HEK293 (cell line): ENCODE data around the gene NHERF2.

Source experiments
- CTCF ChIA-PET: fragments of 350-600 bp; formaldehyde crosslinking; extraction: SDS; loops from one replicate; lab custom pipeline; 2021; ENCODE audit warnings: antibody characterized with exemption; lab: Yijun Ruan, JAX
- POLR2A ChIA-PET: fragments of 300-600 bp; formaldehyde crosslinking; extraction: SDS; loops from one replicate; lab custom pipeline; 2020; ENCODE audit warnings: antibody characterized with exemption, inconsistent platforms; lab: Yijun Ruan, JAX
- H3K27ac ChIP-seq: fragments of 200-500 bp; sonication (Bioruptor generic); 2 replicates; pipeline ENCODE4 v1.5.1; 2014; ENCODE audit warnings: low read depth, low read length, control low read depth, inconsistent platforms; ENCODE audit errors: extremely low read depth
- H3K36me3 ChIP-seq, 2 experiments: fragments of 200-500 bp in 1 of 2; sonication (Bioruptor generic) in 1 of 2; 1 replicate in 1 of 2; 2 replicates in 1 of 2; pipeline ENCODE4 v1.5.1; 2014 to 2017; ENCODE audit warnings: inconsistent platforms in 2 of 2, low read length in 2 of 2; ENCODE audit not compliant: control insufficient read depth in 2 of 2, insufficient read depth in 1 of 2
- H3K4me1 ChIP-seq: fragments of 200-500 bp; sonication (Bioruptor generic); 2 replicates; pipeline ENCODE4 v1.5.1; 2014; ENCODE audit warnings: mild to moderate bottlenecking, low read length, inconsistent platforms; ENCODE audit not compliant: control insufficient read depth, insufficient read depth
- H3K4me3 ChIP-seq: 2 replicates; pipeline ENCODE4 v1.5.1; 2011; ENCODE audit warnings: low read depth, mild to moderate bottlenecking, control low read depth, low read length, moderate library complexity
- H3K9me3 ChIP-seq: fragments of 200-500 bp; sonication (Bioruptor generic); 2 replicates; pipeline ENCODE4 v1.5.1; 2014; ENCODE audit warnings: low read depth, low read length, inconsistent platforms; ENCODE audit not compliant: control insufficient read depth, insufficient read depth
- BCL6B ChIP-seq: fragments of 450-650 bp; formaldehyde crosslinking; IDR thresholded peaks from 2 replicates; pipeline ENCODE4 v1.5.1; 2017; ENCODE audit warnings: missing biosample characterization, missing genetic modification characterization
- EGR2 ChIP-seq: fragments of 450-650 bp; formaldehyde crosslinking; IDR thresholded peaks from 2 replicates; pipeline ENCODE4 v1.5.1; 2016; ENCODE audit warnings: low read depth, missing biosample characterization, missing genetic modification characterization
- GLIS2 ChIP-seq: fragments of 450-650 bp; formaldehyde crosslinking; IDR thresholded peaks from 2 replicates; pipeline ENCODE4 v1.5.1; 2016; ENCODE audit warnings: missing biosample characterization, missing genetic modification characterization
- SCRT1 ChIP-seq: fragments of 450-650 bp; formaldehyde crosslinking; IDR thresholded peaks from 2 replicates; pipeline ENCODE4 v1.5.1; 2016; ENCODE audit warnings: missing biosample characterization, missing genetic modification characterization, borderline replicate concordance
- SCRT2 ChIP-seq: fragments of 450-650 bp; formaldehyde crosslinking; IDR thresholded peaks from 2 replicates; pipeline ENCODE4 v1.5.1; 2016; ENCODE audit warnings: missing biosample characterization, missing genetic modification characterization
- SP2 ChIP-seq: fragments of 450-650 bp; formaldehyde crosslinking; IDR thresholded peaks from 2 replicates; pipeline ENCODE4 v1.5.1; 2016; ENCODE audit warnings: missing biosample characterization, missing genetic modification characterization
- ZFHX2 ChIP-seq: fragments of 450-650 bp; formaldehyde crosslinking; conservative IDR thresholded peaks from 2 replicates; pipeline ENCODE4 v1.5.1; 2016; ENCODE audit warnings: missing biosample characterization, missing genetic modification characterization
- ZNF175 ChIP-seq: fragments of 450-650 bp; formaldehyde crosslinking; IDR thresholded peaks from 2 replicates; pipeline ENCODE4 v1.5.1; 2016; ENCODE audit warnings: missing biosample characterization, missing genetic modification characterization
- ZNF521 ChIP-seq: fragments of 450-650 bp; formaldehyde crosslinking; IDR thresholded peaks from 2 replicates; pipeline ENCODE4 v1.5.1; 2017; ENCODE audit warnings: missing biosample characterization, mild to moderate bottlenecking, missing genetic modification characterization
- ZNF544 ChIP-seq: fragments of 450-650 bp; formaldehyde crosslinking; IDR thresholded peaks from 2 replicates; pipeline ENCODE4 v1.5.0; 2017; ENCODE audit warnings: missing biosample characterization, missing genetic modification characterization
- TF ChIP-seq, protein P1 (sequence below): fragments of 450-650 bp; formaldehyde crosslinking; IDR thresholded peaks from 2 replicates; pipeline ENCODE4 v1.5.1; 2017; ENCODE audit warnings: missing biosample characterization, missing genetic modification characterization
- TF ChIP-seq, protein P2 (sequence below): fragments of 450-650 bp; formaldehyde crosslinking; IDR thresholded peaks from 2 replicates; pipeline ENCODE4 v1.5.1; 2016; ENCODE audit warnings: missing biosample characterization, missing genetic modification characterization
- TF ChIP-seq, protein P3 (sequence below): fragments of 450-650 bp; formaldehyde crosslinking; IDR thresholded peaks from 2 replicates; pipeline ENCODE4 v1.5.1; 2016; ENCODE audit warnings: missing biosample characterization, missing genetic modification characterization
- TF ChIP-seq, protein P4 (sequence below): fragments of 450-650 bp; formaldehyde crosslinking; IDR thresholded peaks from 2 replicates; pipeline ENCODE4 v1.5.1; 2016; ENCODE audit warnings: missing biosample characterization, missing genetic modification characterization, borderline replicate concordance

NHERF2 gene

GRCh38 chr16:1998852-1999801 is 27.6 kb upstream of the NHERF2 start:
- TF ChIP-seq, protein P1, sequence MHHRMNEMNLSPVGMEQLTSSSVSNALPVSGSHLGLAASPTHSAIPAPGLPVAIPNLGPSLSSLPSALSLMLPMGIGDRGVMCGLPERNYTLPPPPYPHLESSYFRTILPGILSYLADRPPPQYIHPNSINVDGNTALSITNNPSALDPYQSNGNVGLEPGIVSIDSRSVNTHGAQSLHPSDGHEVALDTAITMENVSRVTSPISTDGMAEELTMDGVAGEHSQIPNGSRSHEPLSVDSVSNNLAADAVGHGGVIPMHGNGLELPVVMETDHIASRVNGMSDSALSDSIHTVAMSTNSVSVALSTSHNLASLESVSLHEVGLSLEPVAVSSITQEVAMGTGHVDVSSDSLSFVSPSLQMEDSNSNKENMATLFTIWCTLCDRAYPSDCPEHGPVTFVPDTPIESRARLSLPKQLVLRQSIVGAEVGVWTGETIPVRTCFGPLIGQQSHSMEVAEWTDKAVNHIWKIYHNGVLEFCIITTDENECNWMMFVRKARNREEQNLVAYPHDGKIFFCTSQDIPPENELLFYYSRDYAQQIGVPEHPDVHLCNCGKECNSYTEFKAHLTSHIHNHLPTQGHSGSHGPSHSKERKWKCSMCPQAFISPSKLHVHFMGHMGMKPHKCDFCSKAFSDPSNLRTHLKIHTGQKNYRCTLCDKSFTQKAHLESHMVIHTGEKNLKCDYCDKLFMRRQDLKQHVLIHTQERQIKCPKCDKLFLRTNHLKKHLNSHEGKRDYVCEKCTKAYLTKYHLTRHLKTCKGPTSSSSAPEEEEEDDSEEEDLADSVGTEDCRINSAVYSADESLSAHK (tag by site-specific recombination): no peak
- peak; percentile 39; the same call in 1 of the 2 replicates for TF ChIP-seq GLIS2 (tag by site-specific recombination)
- TF ChIP-seq EGR2 (tag by site-specific recombination): peak; percentile 34; the same call in 1 of the 2 replicates
- no peak for TF ChIP-seq BCL6B
- TF ChIP-seq, all 188 proteins: peak for 2
- H3K4me3 ChIP-seq: no peak overlapping the region
- peaks cover 1% of the 10 kb centered on the region; the same call in 1 of the 2 replicates for H3K4me1 ChIP-seq
- ChIA-PET CTCF (interaction anchor here (0.6 kb wide), 1 partner anchor 68 kb away, joined by 3 read pairs; no protein-coding TSS in a partner anchor), POLR2A (interaction anchor here (1.0 to 2.1 kb wide), 3 partner anchors 8 to 34 kb away, joined by 3 to 8 read pairs (median 3); partner anchors contain the start of gene RPS2)
- H3K36me3 ChIP-seq: peaks cover 0 to 72% of the 10 kb centered on the region in 2 experiments; a peak in 2 of 3 replicates
- H3K27ac ChIP-seq: no peak overlapping the region
- no peaks in the 10 kb centered on the region for H3K9me3 ChIP-seq

DNA sequence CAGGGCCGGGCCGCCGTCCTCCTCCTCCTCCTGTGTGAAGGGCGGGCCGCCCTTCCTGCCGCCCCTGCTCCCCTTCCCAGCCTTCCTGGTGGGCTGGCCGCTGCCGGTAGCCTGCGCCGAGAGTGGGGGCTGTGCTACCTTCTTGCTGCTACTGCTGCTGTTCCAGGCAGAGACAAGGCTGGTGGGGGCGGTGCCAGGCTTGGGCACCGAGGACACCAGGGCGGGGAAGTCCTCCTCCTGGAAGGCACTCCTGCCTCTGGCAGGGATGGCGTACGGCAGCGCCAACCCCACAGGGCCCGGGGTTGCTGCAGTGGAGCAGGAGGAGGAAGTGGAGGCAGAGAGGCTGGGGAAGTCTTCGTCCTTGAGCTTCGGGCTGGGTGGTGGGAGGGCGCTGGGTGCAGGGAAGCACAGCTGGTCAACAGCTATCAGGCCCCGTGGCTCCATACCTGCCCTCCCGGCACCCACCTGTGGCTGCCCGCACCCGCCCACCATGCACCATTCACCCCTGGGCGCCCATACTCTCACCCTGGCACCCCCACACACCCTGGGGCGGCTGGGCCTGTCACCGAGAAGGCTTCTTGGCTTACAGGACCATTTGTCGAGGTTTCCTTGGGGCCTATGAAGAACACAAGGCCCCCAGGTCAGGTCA is 26.7 kb upstream of the NHERF2 start:
- peaks cover 5% of the 10 kb centered on the region; the same call in 1 of the 2 replicates for H3K4me1 ChIP-seq
- H3K27ac ChIP-seq: no peak overlapping the region
- H3K4me3 ChIP-seq: no peak overlapping the region
- ChIA-PET CTCF (no interaction called here), POLR2A (interaction anchor here (0.6 to 1.2 kb wide), 3 partner anchors 7 to 155 kb away, joined by 3 to 4 read pairs (median 3); partner anchors contain the start of gene TRAF7)
- peaks cover 0 to 76% of the 10 kb centered on the region in 2 experiments; a peak in 2 of 3 replicates for H3K36me3 ChIP-seq
- no peak for TF ChIP-seq ZNF521 (tag by site-specific recombination)
- TF ChIP-seq, protein P2, sequence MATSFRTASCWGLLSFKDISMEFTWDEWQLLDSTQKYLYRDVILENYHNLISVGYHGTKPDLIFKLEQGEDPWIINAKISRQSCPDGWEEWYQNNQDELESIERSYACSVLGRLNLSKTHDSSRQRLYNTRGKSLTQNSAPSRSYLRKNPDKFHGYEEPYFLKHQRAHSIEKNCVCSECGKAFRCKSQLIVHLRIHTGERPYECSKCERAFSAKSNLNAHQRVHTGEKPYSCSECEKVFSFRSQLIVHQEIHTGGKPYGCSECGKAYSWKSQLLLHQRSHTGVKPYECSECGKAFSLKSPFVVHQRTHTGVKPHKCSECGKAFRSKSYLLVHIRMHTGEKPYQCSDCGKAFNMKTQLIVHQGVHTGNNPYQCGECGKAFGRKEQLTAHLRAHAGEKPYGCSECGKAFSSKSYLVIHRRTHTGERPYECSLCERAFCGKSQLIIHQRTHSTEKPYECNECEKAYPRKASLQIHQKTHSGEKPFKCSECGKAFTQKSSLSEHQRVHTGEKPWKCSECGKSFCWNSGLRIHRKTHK (tag by site-specific recombination): no peak
- TF ChIP-seq, protein P3, sequence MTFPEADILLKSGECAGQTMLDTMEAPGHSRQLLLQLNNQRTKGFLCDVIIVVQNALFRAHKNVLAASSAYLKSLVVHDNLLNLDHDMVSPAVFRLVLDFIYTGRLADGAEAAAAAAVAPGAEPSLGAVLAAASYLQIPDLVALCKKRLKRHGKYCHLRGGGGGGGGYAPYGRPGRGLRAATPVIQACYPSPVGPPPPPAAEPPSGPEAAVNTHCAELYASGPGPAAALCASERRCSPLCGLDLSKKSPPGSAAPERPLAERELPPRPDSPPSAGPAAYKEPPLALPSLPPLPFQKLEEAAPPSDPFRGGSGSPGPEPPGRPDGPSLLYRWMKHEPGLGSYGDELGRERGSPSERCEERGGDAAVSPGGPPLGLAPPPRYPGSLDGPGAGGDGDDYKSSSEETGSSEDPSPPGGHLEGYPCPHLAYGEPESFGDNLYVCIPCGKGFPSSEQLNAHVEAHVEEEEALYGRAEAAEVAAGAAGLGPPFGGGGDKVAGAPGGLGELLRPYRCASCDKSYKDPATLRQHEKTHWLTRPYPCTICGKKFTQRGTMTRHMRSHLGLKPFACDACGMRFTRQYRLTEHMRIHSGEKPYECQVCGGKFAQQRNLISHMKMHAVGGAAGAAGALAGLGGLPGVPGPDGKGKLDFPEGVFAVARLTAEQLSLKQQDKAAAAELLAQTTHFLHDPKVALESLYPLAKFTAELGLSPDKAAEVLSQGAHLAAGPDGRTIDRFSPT (tag by site-specific recombination): peak; percentile 51; the same call in 1 of the 2 replicates
- TF ChIP-seq SCRT1 (tag by site-specific recombination): peak; percentile 59; the same call in 1 of the 2 replicates
- no peak for TF ChIP-seq ZNF544 (tag by site-specific recombination)
- TF ChIP-seq ZNF175 (tag by site-specific recombination): no peak
- TF ChIP-seq, protein P4, sequence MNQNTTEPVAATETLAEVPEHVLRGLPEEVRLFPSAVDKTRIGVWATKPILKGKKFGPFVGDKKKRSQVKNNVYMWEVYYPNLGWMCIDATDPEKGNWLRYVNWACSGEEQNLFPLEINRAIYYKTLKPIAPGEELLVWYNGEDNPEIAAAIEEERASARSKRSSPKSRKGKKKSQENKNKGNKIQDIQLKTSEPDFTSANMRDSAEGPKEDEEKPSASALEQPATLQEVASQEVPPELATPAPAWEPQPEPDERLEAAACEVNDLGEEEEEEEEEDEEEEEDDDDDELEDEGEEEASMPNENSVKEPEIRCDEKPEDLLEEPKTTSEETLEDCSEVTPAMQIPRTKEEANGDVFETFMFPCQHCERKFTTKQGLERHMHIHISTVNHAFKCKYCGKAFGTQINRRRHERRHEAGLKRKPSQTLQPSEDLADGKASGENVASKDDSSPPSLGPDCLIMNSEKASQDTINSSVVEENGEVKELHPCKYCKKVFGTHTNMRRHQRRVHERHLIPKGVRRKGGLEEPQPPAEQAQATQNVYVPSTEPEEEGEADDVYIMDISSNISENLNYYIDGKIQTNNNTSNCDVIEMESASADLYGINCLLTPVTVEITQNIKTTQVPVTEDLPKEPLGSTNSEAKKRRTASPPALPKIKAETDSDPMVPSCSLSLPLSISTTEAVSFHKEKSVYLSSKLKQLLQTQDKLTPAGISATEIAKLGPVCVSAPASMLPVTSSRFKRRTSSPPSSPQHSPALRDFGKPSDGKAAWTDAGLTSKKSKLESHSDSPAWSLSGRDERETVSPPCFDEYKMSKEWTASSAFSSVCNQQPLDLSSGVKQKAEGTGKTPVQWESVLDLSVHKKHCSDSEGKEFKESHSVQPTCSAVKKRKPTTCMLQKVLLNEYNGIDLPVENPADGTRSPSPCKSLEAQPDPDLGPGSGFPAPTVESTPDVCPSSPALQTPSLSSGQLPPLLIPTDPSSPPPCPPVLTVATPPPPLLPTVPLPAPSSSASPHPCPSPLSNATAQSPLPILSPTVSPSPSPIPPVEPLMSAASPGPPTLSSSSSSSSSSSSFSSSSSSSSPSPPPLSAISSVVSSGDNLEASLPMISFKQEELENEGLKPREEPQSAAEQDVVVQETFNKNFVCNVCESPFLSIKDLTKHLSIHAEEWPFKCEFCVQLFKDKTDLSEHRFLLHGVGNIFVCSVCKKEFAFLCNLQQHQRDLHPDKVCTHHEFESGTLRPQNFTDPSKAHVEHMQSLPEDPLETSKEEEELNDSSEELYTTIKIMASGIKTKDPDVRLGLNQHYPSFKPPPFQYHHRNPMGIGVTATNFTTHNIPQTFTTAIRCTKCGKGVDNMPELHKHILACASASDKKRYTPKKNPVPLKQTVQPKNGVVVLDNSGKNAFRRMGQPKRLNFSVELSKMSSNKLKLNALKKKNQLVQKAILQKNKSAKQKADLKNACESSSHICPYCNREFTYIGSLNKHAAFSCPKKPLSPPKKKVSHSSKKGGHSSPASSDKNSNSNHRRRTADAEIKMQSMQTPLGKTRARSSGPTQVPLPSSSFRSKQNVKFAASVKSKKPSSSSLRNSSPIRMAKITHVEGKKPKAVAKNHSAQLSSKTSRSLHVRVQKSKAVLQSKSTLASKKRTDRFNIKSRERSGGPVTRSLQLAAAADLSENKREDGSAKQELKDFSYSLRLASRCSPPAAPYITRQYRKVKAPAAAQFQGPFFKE (tag by site-specific recombination): no peak
- TF ChIP-seq SP2: peak; percentile 41
- peak; percentile 23; the same call in 1 of the 2 replicates for TF ChIP-seq EGR2 (tag by site-specific recombination)
- peak; percentile 83 for TF ChIP-seq SCRT2 (tag by site-specific recombination)
- 0 out of 2 replicates have a peak, but pooled peaks have one; percentile 9 for TF ChIP-seq ZFHX2
- H3K9me3 ChIP-seq: no peaks in the 10 kb centered on the region
